Activated CD4-positive, alpha-beta T cell treated with anti-CD3 and anti-CD28 coated beads, Interleukin-2, amount 50 U/mL, for 48 hours (primary cell): ENCODE results near the gene F2RL2.
"Not testable (repeated sequence)": the region's sequence is repeated elsewhere in the genome, so short reads cannot be mapped to it uniquely, and the experiment has no call there.

Experiments
- DNase-seq, 2 experiments: peaks; one replicate each; pipeline ENCODE4 v3.0.0-alpha.2; 2020

The F2RL2 gene

DNA sequence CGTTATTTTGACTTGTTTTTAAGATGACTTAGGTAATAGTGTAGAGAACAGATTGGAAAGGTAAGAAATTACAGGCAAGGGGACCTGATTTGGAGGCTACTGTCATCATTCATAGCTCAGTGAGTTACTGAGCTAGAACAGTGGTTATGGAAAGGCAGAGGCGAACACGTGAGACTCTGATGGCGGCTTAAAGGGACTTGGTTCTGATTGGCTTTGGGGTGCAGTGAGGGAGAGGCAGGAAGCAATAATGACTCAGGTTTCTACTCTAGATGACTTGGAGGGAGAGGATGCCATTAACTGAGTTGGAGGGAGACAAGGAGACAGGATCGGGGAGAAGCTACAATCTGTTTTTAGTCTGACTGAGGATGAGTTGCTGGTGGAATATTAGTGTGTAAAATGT is 3.0 kb downstream of the F2RL2 start:
- DNase-seq = no peak

DNA sequence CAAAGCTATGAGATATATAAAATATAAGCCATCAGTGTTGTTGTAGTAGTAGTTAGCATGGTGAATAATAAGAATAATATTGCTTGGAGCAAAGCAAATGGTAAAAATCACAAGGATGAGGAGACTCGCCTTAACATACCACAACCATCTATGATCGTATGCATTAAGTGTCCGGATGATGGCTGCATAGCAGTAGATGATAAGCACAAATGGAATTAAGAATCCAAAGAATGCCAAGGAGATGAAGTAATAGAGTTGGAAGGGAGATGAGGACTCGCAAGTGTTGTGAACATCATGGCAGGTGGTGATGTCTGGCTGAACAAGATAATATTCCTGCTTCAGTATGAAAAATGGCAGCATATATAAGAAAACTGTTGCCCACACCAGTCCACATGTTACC is 5.5 kb downstream of the F2RL2 start:
- no peak for DNase-seq

DNA sequence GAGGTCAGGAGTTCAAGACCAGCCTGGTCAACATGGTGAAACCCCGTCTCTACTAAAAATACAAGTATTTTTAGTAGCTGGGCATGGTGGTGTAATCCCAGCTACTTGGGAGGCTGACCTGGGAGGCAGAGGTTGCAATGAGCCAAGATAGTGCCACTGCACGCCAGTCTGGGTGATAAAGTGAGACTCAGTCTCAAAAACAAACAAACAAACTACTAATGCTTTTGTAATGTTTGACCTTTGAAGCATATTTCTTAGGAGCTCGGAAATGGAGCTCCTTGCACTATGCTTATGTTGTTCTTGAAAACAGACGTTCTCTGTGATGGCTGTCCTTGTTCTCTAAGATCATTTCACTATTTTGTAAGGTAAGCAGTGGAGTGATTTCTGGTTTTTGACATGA is 6.0 kb downstream of the F2RL2 start:
- DNase-seq = no peak

DNA sequence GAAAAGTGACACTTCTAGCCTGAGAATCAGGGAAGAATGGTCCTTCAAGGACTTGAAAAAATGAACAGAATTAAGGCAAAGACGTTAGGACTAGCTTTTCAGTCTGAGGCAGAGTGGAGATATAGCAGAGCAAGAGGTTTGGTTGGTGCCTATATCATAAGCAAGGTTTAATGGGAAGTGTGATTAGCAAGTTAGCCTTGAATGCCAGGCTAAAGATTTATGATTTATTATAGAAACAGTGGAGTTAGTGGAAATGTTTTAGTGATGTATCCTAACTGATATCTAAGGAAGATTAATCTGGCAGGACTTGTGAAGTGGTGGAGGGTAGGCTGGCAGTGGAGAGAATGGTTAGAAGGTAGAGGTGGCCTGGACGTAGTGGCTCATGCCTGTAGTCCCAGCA is 7.0 kb downstream of the F2RL2 start:
- DNase-seq = no peak

DNA sequence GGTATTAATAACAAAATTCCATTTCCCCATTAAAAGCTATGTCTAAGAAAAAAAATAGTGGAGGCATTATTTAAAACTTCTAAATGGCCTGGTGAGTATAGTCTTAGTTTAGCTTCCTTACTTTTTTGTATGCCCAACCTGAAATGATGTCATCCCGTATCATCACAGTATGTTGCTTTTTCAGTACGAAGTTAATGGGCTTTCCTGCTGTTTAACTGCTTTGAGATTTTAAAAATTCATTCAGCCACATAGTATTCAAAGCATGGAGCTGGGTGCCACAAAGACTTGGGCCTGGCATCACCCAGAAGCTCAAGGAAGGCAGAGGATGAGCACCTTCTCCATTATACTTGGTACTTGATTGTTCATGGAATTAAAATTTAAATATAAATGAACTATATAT is 7.4 kb downstream of the F2RL2 start:
- no peak for DNase-seq

DNA sequence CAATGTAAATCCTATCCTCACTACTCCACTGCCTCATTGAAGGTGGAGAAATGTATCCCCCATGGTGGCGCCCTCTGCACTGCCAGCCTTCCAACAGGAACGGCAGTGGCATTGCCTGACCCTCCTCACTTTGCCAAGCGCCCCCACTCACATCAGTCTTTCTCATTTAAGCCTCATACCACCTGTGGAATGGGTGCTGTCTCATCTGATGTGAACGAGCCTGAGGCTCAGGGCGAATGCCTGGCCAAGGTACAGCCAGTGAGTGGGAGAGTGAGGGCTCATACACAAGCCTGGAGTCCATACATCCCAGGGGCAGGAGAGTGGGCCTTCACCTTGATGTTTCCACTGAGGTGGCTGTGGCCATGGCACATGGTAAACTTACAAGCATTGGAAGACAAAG is 10.3 kb downstream of the F2RL2 start:
- no peak for DNase-seq

DNA sequence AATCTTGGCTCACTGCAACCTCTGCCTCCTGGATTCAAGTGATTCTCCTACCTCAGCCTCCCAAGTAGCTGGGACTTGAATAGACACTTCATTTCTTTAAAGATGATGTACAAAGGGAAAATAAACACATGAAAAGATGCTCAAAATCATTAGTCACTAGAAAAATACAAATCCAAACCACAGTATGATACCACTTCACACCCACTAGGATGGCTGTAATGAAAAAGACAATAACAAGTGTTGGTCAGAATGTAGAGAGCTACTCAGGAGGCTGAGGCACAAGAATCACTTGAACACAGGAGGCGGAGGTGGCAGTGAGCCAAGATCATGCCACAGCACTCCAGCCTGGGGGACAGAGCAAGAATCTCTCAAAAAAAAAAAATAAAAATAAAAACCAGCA is 13.0 kb downstream of the F2RL2 start:
- DNase-seq = no peak

DNA sequence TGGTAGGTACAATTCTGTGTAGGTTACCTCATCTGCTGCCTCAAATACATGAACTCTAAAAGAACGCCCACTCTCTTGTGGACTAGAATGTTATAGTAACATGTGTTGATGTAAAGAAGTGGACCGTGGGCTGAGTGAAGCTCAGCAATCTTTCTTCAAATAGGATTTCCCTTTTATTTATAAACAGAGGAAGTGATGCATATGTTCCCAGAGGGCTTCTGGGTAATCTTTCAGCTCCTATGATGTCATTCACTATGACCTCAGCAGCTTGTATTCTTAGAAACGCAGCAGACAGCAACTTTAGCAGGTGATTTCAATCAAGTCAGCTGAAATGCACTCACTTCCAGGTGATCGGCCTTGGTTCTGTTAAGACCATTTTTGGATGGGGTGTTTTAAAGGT is 14.4 kb downstream of the F2RL2 start:
- DNase-seq = no peak

DNA sequence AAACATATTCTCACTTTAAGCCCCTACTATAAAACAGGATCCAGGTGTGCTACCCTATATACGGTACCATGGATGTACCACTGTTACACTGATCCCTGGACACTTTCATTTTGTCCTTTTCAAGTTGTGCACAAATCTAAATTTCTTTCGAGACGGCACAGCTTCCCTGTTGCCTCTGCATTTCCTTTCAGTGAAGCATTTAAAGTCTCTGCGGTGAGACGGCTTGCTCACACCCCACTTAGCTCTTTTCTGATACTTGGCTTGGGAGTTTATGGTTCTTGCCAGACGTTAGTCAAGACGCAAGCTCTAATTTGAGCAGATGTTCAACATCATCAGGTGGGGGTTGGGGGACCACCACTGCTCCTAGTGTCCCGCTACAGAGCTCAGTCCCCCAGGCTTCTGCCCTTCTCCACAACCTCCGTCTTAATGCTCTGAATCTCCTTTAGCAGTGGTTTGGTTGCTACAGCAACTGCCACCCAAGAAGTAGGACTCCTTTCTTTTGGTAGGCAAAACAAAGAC is 15.8 kb downstream of the F2RL2 start:
- DNase-seq = no peak

DNA sequence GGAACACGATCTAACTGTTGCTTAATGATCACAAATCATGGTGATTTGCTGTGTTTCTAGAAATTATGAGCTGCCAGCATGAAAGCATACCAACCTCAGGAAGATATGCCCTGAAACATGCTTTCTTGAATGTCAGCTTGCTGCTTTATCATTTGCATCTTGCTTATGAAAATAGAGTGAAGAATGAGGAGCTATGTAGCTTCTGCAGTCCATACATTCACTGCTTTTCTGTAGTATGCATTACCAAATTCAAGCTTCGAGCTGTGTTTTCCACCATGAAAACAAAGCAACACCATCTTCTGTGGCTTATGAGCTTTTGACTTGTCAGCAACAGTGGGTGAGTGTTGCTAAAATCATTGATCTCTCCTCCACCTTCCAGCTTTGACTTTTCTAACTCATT is 16.5 kb downstream of the F2RL2 start:
- DNase-seq = no peak

DNA sequence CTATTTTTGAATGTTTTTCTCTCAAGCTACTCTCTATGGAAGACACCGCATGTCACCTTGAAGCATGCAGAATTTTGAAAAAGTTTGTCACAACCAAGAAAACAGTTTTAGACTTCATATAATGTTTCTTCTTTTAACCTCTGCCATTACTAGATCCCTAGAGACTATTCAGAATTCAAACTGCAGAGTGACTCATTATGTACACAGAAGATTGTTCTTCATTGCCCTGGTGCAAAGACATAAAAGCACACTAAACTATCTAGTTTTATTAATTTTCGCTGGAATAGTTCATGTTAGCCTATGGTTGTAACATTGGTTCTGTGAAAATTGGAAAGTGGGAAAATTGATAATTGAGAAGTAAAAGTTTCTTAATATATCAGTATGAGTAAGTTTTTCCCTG is 18.4 kb downstream of the F2RL2 start:
- DNase-seq = no peak

DNA sequence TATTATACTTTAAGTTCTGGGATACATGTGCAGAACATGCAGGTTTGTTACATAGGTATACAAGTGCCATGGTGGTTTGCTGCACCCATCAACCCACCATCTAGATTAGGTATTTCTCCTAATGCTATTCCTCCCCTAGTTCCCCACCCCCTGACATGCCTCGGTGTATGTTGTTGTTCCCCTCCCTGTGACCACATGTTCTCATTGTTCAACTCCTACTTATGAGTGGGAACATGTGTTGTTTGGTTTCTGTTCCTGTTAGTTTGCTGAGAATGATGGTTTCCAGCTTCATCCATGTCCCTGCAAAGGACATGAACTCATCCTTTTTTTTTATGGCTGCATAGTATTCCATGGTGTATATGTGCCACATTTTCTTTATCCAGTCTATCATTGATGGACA is 19.2 kb downstream of the F2RL2 start:
- DNase-seq = not testable (repeated sequence)

DNA sequence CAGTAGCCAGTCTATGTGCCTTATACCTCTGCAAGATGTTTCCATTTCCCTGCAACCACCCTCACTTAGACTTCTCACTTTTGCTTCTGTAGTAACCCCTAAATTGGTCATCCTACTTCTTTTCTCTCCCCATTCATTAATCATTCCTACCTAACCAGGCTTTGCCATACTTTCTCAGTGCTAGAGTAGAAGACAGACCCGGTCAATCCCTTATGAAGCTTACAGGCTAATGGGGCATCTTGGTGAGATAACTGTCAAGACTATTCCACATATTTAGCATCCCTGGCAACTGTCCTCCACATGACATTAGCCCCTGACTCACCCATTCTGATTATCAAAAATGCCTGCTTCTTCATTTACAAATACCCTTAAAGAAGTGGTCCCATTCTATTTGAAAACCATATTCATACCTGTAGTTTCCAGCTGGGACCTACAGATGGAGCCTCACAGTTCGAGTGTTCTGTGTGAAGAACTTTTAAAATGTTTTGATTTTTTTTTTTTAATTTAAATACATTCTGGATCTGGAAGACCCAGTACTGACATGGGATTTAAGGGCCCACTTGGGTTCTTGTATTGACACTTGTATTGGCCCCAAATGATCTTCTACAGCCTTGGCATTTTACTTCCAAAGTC is 21.0 kb downstream of the F2RL2 start:
- no peak for DNase-seq

DNA sequence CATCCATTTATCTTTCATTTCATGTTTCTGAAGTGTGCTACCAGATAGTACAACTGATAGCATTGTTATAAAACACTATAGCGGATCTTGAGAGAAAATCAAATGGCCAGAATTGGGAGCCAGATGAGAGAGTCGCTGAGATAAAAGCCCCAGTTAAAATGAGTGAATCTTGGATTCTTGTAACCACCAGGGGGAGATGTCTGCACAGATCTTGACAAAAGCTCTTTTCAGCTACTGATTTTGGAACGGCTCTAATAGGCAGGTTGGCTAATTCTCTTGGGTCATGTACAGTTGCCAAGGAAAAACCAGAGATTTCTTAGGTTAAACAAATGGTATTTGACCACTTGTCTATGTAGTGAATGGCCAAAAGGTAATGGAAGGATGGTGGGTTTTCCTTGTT is 21.7 kb downstream of the F2RL2 start:
- DNase-seq = no peak

DNA sequence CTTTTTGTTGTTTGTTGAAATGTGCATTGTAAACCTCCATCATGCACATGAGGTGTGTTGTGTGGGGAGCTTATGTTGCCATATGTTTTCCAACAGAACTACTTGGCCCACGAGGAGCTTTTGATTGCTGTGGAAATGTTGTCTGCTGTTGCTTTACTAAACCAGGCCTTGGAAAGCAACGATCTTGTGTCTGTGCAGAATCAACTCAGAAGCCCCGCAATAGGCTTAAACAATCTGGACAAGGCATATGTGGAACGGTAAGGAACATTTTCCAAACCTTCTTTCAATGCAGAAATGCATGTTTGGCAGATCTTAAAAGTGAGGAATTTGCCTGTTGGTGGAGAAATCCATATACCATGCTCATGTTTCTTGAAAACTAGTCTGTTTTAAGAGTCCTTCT is 22.5 kb downstream of the F2RL2 start:
- no peak for DNase-seq

DNA sequence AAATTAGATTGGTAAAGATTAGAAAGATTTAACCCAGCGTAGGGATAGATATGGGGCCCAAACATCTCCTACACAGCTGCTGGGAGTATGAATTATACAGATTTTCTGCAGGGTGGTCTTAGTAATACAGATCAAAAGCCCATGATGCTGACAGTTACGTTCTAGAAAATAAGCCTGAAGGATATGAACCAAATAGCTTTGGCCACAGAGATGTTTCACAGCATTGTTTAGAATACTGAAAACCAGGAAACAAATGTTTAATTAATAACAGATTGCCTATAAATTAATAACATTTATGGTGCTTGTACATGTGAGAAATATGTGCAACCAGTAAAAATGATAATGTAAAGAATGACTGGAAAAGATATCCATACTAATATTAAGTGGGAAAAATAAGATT is 24.7 kb downstream of the F2RL2 start:
- DNase-seq = no peak

DNA sequence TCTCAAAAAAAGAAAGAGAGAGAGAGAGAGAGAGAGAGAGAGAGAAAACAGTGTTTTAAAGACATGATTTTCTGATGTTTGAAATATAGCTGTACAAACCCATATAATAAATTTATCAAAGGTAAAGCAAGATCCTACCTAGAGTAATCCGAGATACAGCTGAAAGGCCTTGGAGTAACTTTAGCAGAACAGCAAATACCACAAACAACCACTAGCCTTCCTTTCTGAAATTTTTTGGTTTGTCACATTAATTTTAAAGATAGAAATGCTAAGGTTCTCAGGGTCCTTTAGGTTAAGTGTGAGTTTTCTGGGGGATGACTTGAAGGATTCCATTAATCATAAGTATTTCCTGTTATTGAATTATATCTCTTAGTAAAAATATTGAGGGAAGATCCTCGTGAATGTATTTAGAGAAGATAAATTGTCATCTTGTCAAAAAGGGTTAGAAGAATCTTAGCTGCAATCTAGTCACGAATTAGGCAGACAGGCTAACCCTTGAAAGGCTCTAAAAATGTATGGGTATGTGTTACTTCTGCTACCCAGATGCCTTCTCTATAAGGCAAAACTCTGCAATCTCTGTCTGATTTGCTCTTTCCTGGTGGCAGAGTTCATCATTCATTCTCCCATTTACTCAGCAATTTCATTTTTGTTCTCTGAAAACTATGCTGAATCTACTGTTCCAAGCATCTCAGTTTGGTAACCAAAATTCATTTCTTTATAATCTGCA is 27.3 kb downstream of the F2RL2 start:
- DNase-seq = no peak

DNA sequence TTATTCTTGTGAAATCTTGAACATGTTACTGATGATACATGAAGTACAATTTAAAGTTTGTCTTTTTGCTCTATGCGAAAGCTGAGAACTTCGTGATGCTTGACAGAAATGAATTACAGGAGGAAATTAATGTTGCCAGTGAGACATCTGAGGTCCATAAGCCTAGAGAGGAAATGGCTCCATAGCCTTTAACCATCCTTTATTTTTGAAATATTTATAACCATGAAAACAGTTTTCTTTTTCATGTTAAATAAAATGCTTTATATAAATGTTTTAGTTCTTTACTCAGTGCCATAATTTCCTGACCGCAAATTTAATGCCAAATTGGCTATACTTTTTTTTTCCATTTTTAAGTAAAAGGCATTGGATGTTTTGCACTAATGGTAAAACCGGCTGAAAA is 29.1 kb downstream of the F2RL2 start:
- DNase-seq = no peak

DNA sequence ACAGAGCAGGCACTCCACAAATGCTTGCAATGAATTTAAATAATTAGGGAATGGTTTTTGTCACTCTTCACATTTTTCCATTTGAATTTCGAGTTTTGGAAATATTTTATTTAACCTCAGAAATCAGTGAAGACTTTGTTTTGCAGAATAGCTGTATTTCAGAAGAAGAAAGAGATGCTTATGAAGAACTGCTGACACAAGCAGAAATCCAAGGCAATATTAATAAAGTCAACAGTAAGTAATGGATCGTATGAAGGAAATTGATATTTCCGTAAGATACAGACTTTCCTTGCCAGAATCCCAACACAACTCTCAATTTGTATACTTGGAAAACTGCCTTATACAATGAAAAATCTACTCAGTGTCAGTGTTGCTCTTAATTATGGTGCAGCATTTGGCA is 30.5 kb downstream of the F2RL2 start:
- DNase-seq = no peak

DNA sequence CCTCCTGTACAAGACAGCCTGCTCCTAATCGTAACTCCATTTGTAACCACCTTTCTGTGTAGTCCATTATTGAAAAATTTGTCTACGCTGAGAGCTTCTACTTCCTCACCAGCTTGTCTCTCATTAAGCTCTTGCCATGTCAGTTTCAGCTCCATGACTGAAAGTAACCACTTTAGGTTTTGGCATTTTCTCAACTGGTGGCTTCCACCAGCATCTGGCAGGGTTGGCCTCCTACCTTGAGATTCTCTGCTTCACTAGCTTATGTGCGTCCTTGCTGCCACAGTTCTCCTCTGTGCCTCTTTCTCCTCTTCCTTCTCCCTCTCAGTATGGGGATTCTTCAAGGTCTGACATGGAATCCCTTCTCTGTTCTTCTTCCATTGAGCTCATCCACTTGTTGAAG is 31.8 kb downstream of the F2RL2 start:
- DNase-seq = no peak

DNA sequence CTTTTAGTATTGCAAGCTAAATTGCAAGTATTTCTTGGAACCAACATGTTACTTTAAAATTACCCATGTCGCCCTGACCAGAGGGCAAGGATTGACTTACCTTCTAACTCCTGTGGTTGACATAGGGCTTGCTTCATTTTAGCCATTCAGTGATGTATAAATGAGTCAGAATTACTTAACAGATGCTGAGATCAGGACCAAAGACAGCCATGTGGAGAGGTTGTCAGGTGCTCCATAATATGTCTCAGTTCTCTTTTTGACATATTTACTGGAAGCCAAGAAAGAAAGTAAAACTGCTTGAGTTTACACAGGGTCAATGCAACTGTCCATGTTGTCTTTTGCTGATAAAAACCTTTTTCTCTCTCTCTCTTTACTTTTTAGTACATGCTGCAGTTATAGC is 33.2 kb downstream of the F2RL2 start:
- no peak for DNase-seq

DNA sequence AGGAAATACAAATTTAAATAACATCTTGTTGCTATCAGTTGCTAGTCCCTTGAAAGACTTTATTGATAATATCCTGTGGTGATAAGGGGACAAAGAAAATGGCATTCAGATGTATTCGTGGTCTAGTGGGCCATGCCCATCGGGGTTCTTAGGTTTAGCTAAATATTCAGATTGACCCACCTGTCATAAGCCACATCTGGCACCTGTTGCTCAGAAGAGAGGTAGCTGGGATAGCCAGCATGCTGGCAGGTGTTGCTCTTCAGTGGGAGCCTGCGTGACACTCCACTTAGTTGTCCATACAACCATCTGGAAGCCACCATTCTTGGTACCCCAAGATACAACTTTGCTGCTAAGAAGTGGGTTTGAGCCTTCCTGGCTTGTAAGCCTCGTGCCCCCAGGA is 36.7 kb downstream of the F2RL2 start:
- DNase-seq = no peak

DNA sequence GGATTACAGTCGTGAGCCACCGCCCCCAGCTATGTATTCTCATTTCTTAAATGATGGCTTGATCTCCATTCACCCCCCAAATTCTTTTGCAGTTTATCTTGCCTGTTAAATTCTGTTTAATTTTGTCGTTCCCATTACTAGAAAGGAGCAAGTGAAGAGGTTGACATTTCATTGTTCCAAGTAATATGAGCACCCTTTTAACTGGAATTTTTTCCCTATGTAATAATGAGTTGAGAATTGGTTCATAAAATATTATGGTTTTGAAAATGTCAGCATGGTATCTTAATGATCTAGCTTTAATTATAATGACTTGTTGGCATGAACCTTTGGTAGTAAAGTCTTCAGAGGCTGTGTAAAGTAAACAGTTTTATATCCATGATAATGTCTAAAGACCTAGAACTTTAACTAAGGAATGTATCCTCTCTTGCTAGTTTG is 37.4 kb downstream of the F2RL2 start:
- DNase-seq = no peak

DNA sequence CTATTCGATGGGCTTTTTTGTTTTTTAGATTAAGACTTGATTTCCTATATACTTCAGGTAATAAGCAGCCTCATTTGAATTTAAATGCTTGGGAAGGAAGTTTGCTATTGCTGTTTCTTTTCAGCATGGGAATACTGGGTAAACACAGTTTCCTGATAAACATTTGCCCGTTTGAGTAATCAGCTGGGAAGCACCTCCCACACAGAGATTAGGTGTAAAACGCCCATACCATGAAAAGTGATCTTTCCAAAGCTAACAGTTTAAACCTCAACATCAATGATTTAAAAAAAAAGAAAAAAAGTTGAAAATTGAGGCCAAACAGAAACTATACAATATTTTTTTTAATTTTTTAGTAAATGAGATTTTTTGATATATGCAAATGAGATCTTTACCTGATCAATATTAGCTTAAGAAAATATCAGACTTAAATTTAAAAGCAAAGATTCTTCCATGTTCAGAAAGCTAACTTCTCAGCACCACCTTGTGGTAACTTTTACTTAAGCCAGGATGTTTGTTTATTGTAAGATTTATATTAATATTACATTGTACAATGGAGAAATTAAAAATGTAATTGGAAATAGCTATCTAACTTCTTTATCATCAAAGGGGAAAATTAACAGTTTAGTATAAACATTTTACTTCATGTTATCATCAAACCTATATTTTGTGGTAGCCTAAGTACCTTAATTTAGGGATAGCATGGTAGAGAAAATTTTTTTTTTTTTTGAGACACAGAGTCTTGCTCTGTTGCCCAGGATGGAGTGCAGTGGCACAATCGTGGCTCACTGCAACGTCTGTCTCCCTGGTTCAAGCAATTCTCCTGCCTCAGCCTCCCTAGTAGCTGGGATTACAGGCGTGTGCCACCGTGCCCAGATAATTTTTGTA is 39.8 kb downstream of the F2RL2 start:
- no peak for DNase-seq
